ENCODE measurements around the gene SND1. TPM values are rescaled to one million over a fixed set of nuclear protein-coding genes. Genes with fewer than 3 reads are reported as not detected.
"Not testable (repeated sequence)": the region's sequence is repeated elsewhere in the genome, so short reads cannot be mapped to it uniquely, and the experiment has no call there.

The SND1 gene
- total and polyA plus RNA-seq, 7 donors, result 29.2 to 72.8 (median 48.2) TPM

DNA sequence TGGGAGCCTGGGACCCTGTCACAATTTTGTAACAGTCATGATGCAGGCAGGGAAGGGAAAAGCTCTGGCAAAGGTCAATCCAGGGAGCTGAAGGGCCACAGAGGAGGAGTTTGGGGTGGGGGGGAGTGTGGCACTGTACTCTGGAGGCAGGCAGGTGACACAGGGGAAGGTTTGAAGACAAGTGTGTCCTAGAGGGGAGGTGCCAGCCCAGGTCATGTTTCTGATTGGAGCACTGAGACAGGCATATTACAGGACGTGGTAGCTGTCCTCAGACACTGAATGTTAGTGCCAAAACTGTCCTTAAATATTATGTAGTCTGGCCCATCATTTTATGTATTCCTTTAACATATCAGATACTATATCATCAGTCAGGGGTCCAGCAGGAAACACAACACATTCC lies 454.8 kb downstream of the SND1 start:
- no peak for ATAC-seq
- no peaks in the 10 kb centered on the region for H3K4me1 ChIP-seq
- H3K27ac ChIP-seq, result no peak overlapping the region
- H3K27me3 ChIP-seq (ENCODE audit: insufficient read depth in 3 of 3, low read length in 2 of 3), result peaks cover 0 to 22% (median 11%) of the 10 kb centered on the region in 3 donors
- H3K9me3 ChIP-seq, result no peaks in the 10 kb centered on the region
- TF ChIP-seq, protein P1, sequence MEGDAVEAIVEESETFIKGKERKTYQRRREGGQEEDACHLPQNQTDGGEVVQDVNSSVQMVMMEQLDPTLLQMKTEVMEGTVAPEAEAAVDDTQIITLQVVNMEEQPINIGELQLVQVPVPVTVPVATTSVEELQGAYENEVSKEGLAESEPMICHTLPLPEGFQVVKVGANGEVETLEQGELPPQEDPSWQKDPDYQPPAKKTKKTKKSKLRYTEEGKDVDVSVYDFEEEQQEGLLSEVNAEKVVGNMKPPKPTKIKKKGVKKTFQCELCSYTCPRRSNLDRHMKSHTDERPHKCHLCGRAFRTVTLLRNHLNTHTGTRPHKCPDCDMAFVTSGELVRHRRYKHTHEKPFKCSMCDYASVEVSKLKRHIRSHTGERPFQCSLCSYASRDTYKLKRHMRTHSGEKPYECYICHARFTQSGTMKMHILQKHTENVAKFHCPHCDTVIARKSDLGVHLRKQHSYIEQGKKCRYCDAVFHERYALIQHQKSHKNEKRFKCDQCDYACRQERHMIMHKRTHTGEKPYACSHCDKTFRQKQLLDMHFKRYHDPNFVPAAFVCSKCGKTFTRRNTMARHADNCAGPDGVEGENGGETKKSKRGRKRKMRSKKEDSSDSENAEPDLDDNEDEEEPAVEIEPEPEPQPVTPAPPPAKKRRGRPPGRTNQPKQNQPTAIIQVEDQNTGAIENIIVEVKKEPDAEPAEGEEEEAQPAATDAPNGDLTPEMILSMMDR (IDR thresholded peaks at IDR 0.05), result no peak
- intact Hi-C loops (cut with DNase I), result no loop called here
- 14 to 38% (median 18%) methylated on average over 1 of the region's 1 CpG for WGBS, 3 donors
- no peaks in the 10 kb centered on the region for H3K36me3 ChIP-seq (ENCODE audit: insufficient read depth in 1 of 2, low read depth in 1 of 2)
- DNase-seq, result no peak
- H3K4me3 ChIP-seq, result no peak overlapping the region

DNA sequence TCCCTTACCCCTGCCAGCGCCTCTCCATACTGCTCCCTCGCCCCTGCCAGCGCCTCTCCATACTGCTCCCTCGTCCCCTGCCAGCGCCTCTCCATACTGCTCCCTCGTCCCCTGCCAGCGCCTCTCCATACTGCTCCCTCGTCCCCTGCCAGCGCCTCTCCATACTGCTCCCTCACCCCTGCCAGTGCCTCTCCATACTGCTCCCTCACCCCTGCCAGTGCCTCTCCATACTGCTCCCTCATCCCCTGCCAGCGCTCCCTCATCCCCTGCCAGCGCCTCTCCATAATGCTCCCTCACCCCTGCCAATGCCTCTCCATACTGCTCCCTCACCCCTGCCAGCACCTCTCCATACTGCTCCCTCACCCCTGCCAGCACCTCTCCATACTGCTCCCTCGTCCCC lies 455.5 kb downstream of the SND1 start:
- DNase-seq; H3K27ac ChIP-seq; H3K4me3 ChIP-seq; ATAC-seq; H3K4me1 ChIP-seq; H3K9me3 ChIP-seq; H3K36me3 ChIP-seq (ENCODE audit: insufficient read depth in 1 of 2, low read depth in 1 of 2); intact Hi-C loops (cut with DNase I): not testable (repeated sequence)
- peaks cover 0 to 22% (median 9%) of the 10 kb centered on the region in 3 donors for H3K27me3 ChIP-seq (ENCODE audit: insufficient read depth in 3 of 3, low read length in 2 of 3)
- WGBS, 3 donors, result 74 to 87% (median 78%) methylated on average over 4 to 12 of the region's 12 CpGs

DNA sequence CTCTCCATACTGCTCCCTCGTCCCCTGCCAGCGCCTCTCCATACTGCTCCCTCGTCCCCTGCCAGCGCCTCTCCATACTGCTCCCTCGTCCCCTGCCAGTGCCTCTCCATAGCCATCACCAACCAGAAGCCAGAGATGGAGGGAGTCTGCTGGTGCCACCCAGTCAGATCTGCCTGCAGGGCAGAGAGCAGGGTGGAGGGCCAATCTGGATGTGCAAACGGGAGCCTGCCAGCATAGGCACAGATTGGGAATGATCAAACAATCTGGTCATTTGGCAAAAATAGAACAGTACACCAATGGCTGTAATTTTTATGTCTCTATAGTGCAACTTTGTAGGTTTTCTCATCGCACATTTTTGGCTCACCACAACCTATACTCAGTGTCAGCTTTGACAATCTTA lies 456.1 kb downstream of the SND1 start:
- Histone ChIP-seq H3K9me3 (no peaks in the 10 kb centered on the region), H3K36me3 (ENCODE audit: insufficient read depth in 1 of 2, low read depth in 1 of 2) (no peaks in the 10 kb centered on the region), H3K27me3 (ENCODE audit: insufficient read depth in 3 of 3, low read length in 2 of 3) (peaks cover 0 to 17% (median 8%) of the 10 kb centered on the region in 3 donors), H3K27ac (no peak overlapping the region), H3K4me3 (no peak overlapping the region), H3K4me1 (no peaks in the 10 kb centered on the region)
- intact Hi-C loops (cut with DNase I), result no loop called here
- ATAC-seq (no peak), DNase-seq (no peak)
- TF ChIP-seq, protein P1 (IDR thresholded peaks at IDR 0.05), result no peak
- WGBS, 3 donors, result 68 to 71% (median 69%) methylated on average over 5 to 6 of the region's 7 CpGs

DNA sequence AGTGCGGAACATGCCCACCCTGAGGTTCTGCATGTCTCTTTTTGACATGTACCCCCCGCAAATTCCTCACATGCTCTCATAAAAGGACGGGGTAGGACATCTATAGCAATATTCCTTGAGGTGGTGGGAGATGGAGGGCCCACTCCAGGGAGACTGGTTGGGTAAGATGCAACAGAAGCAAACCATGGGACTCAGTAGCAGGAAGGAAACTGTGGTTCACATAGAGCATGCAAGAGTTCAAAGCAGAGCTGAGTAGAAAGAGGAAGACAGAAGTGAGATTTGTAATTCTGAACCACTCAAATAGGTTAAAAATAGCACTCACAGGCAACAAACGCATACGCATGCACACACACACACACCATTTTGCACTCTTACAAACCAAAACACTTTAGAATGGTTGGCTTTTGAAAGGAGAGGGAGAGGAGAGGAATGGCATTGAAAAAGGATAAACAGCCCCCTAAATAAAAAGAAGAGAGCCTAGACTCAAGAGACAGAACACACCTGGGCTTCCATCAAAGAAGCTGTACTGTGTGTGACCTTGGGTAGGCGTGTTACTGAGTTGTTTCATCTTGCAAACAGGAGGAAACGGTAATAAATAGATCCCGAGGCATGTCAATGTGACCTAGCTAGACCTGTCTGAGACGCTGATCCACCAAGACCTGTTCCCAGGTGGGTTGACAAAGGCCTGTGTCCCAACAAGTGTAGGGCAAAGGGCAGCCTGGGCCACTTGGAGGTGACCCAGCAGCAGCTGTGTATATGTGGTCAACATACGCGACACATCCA lies 456.8 kb downstream of the SND1 start:
- H3K4me1 ChIP-seq, result no peaks in the 10 kb centered on the region
- H3K27ac ChIP-seq, result no peak overlapping the region
- H3K4me3 ChIP-seq, result no peak overlapping the region
- intact Hi-C loops (cut with DNase I), result no loop called here
- DNase-seq, result no peak
- no peak for ATAC-seq
- WGBS, 3 donors, result 66 to 78% (median 69%) methylated on average over 11 of the region's 11 CpGs
- no peaks in the 10 kb centered on the region for H3K9me3 ChIP-seq
- TF ChIP-seq, protein P1 (IDR thresholded peaks at IDR 0.05), result no peak
- peaks cover 0 to 10% (median 8%) of the 10 kb centered on the region in 3 donors for H3K27me3 ChIP-seq (ENCODE audit: insufficient read depth in 3 of 3, low read length in 2 of 3)
- no peaks in the 10 kb centered on the region for H3K36me3 ChIP-seq (ENCODE audit: insufficient read depth in 1 of 2, low read depth in 1 of 2)

DNA sequence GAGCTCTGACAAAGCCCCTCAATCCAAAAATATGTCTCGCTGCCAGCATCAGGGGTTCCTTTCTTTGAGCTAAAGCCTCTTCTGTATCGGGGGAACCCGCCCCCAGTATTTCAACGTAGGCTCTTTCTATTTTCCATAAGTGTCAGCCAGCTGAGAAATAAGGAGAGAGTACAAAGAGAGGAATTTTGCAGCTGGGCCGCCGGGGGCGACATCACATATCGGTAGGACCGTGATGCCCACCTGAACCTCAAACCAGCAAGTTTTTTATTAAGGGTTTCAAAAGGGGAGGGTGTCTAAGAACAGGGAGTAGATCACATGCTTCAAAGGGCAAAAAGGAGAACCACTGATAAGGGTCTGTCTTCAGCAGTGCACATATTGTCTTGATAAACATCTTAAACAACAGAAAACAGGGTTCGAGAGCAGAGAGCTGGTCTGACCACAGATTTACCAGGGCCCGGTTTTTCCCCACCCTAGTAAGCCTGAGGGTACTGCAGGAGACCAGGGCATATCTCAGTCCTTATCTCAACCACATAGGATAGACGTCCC lies 457.5 kb downstream of the SND1 start:
- DNase-seq; H3K36me3 ChIP-seq (ENCODE audit: insufficient read depth in 1 of 2, low read depth in 1 of 2); H3K27ac ChIP-seq; H3K4me3 ChIP-seq; ATAC-seq; H3K4me1 ChIP-seq; intact Hi-C loops (cut with DNase I); H3K27me3 ChIP-seq (ENCODE audit: insufficient read depth in 3 of 3, low read length in 2 of 3); H3K9me3 ChIP-seq: not testable (repeated sequence)
- 75 to 77% (median 76%) methylated on average over 12 of the region's 12 CpGs for WGBS, 3 donors
